ENCODE data around the gene CAPN5. TPM values are rescaled to one million over a fixed set of nuclear protein-coding genes. Genes with fewer than 3 reads are reported as not detected.

The CAPN5 gene
- polyA plus RNA-seq, 4 donors = 43.8 to 61.1 (median 54.7) TPM

GRCh38 chr11:77027275-77027674 is 39.5 kb upstream of the CAPN5 start:
- FAIRE-seq = no peak
- no peak overlapping the region for H3K4me3 ChIP-seq (ENCODE audit: low read depth in 1 of 3, low read length in 3 of 3)
- DNase-seq = peak in 1 of 2 donors; percentile 61
- peak overlapping the region in 1 of 3 donors; percentile 32 for H3K27ac ChIP-seq (ENCODE audit: low read depth in 1 of 3, low read length in 2 of 3)
- H3K36me3 ChIP-seq (ENCODE audit: control insufficient read depth in 3 of 3, insufficient read depth in 2 of 3, low read depth in 1 of 3, low read length in 3 of 3) = no peaks in the 10 kb centered on the region
- H3K9me3 ChIP-seq (ENCODE audit: control insufficient read depth in 2 of 2, insufficient read depth in 1 of 2, low read depth in 1 of 2, low read length in 1 of 2) = no peaks in the 10 kb centered on the region
- H3K4me1 ChIP-seq (ENCODE audit: control insufficient read depth in 3 of 3, insufficient read depth in 2 of 3, low read depth in 1 of 3, low read length in 2 of 3) = peaks cover 0 to 35% (median 1%) of the 10 kb centered on the region in 3 donors
- 91 to 96% (median 96%) methylated on average over 1 of the region's 1 CpG for WGBS, 3 donors
- no peaks in the 10 kb centered on the region for H3K27me3 ChIP-seq (ENCODE audit: control insufficient read depth in 3 of 3, insufficient read depth in 3 of 3, low read length in 3 of 3)

GRCh38 chr11:77029829-77030228 is 36.9 kb upstream of the CAPN5 start:
- Histone ChIP-seq H3K27me3 (ENCODE audit: control insufficient read depth in 3 of 3, insufficient read depth in 3 of 3, low read length in 3 of 3) (no peaks in the 10 kb centered on the region), H3K4me3 (ENCODE audit: low read depth in 1 of 3, low read length in 3 of 3) (no peak overlapping the region), H3K36me3 (ENCODE audit: control insufficient read depth in 3 of 3, insufficient read depth in 2 of 3, low read depth in 1 of 3, low read length in 3 of 3) (no peaks in the 10 kb centered on the region), H3K9me3 (ENCODE audit: control insufficient read depth in 2 of 2, insufficient read depth in 1 of 2, low read depth in 1 of 2, low read length in 1 of 2) (no peaks in the 10 kb centered on the region), H3K27ac (ENCODE audit: low read depth in 1 of 3, low read length in 2 of 3) (peak overlapping the region in 1 of 3 donors; percentile 16), H3K4me1 (ENCODE audit: control insufficient read depth in 3 of 3, insufficient read depth in 2 of 3, low read depth in 1 of 3, low read length in 2 of 3) (peaks cover 0 to 46% (median 1%) of the 10 kb centered on the region in 3 donors)
- 18 to 57% (median 41%) methylated on average over 7 of the region's 7 CpGs for WGBS, 3 donors
- FAIRE-seq (no peak), DNase-seq (peak; percentile 50 to 77)

DNA sequence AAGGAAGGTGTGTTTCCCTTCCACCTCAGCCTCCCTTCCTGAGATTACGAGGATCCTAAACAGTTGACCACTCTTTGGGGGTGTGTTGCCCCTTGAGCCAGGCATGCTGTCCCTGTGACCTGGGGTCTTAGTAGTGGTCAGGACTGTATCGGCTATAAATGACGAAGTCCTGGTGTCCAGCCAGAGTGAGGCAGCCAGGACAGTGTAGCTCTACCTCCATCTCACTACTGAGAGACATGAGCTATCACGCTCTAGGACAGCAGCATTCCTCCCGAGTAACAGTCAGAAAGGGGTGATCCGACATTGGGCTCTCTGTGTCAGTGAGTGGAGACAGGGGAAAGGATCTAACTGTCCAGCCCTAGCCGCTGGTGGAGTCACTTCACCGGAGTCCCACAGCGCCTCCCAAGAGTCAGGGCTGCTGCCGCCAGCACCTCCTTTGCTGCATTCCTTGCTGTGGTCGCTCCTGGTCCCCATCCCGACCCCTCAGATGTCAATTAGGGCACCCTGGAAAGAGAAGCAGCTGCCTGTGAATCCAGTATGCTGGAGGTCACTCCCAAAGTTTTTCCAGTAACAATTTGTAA is 35.8 kb upstream of the CAPN5 start:
- 82 to 92% (median 91%) methylated on average over 12 of the region's 12 CpGs for WGBS, 3 donors
- DNase-seq (no peak), FAIRE-seq (no peak)
- H3K27me3 ChIP-seq (ENCODE audit: control insufficient read depth in 3 of 3, insufficient read depth in 3 of 3, low read length in 3 of 3) = no peaks in the 10 kb centered on the region
- no peaks in the 10 kb centered on the region for H3K36me3 ChIP-seq (ENCODE audit: control insufficient read depth in 3 of 3, insufficient read depth in 2 of 3, low read depth in 1 of 3, low read length in 3 of 3)
- no peak overlapping the region for H3K27ac ChIP-seq (ENCODE audit: low read depth in 1 of 3, low read length in 2 of 3)
- peaks cover 0 to 48% (median 6%) of the 10 kb centered on the region in 3 donors for H3K4me1 ChIP-seq (ENCODE audit: control insufficient read depth in 3 of 3, insufficient read depth in 2 of 3, low read depth in 1 of 3, low read length in 2 of 3)
- no peaks in the 10 kb centered on the region for H3K9me3 ChIP-seq (ENCODE audit: control insufficient read depth in 2 of 2, insufficient read depth in 1 of 2, low read depth in 1 of 2, low read length in 1 of 2)
- no peak overlapping the region for H3K4me3 ChIP-seq (ENCODE audit: low read depth in 1 of 3, low read length in 3 of 3)

DNA sequence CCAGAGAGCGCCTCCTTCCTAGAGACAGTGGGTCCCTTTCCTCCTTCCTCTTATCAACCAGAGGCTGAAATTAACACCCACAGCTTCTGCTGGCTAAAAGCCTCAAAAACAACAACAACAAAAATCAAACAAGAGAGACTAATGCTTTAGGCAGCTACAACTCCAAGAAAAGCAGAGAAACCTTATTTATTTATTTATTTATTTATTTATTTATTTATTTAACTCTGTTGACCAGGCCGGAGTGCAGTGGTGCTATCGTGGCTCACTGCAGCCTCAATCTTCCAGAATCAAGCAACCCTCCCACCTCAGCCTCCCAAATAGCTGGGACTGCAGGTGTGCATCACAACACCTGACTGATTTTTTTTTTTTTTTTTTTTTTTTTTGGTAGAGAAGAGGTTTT is 35.2 kb upstream of the CAPN5 start:
- peaks cover 0 to 53% (median 6%) of the 10 kb centered on the region in 3 donors for H3K4me1 ChIP-seq (ENCODE audit: control insufficient read depth in 3 of 3, insufficient read depth in 2 of 3, low read depth in 1 of 3, low read length in 2 of 3)
- H3K27ac ChIP-seq (ENCODE audit: low read depth in 1 of 3, low read length in 2 of 3) = no peak overlapping the region
- no peaks in the 10 kb centered on the region for H3K27me3 ChIP-seq (ENCODE audit: control insufficient read depth in 3 of 3, insufficient read depth in 3 of 3, low read length in 3 of 3)
- FAIRE-seq = no peak
- H3K9me3 ChIP-seq (ENCODE audit: control insufficient read depth in 2 of 2, insufficient read depth in 1 of 2, low read depth in 1 of 2, low read length in 1 of 2) = no peaks in the 10 kb centered on the region
- no peak for DNase-seq
- 87 to 94% (median 91%) methylated on average over 3 of the region's 3 CpGs for WGBS, 3 donors
- no peaks in the 10 kb centered on the region for H3K36me3 ChIP-seq (ENCODE audit: control insufficient read depth in 3 of 3, insufficient read depth in 2 of 3, low read depth in 1 of 3, low read length in 3 of 3)
- H3K4me3 ChIP-seq (ENCODE audit: low read depth in 1 of 3, low read length in 3 of 3) = no peak overlapping the region

- H3K4me3 ChIP-seq (ENCODE audit: low read depth in 1 of 3, low read length in 3 of 3) = no peak overlapping the region
- peaks cover 2 to 46% (median 4%) of the 10 kb centered on the region in 3 donors for H3K4me1 ChIP-seq (ENCODE audit: control insufficient read depth in 3 of 3, insufficient read depth in 2 of 3, low read depth in 1 of 3, low read length in 2 of 3)
- H3K27me3 ChIP-seq (ENCODE audit: control insufficient read depth in 3 of 3, insufficient read depth in 3 of 3, low read length in 3 of 3) = peaks cover 0 to 10% (median 4%) of the 10 kb centered on the region in 3 donors
- no peaks in the 10 kb centered on the region for H3K36me3 ChIP-seq (ENCODE audit: control insufficient read depth in 3 of 3, insufficient read depth in 2 of 3, low read depth in 1 of 3, low read length in 3 of 3)
- no peak for FAIRE-seq
- 20 to 58% (median 45%) methylated on average over 2 of the region's 2 CpGs for WGBS, 3 donors
- DNase-seq = peak; percentile 40 to 68
- peaks cover 0 to 1% of the 10 kb centered on the region in 2 donors for H3K9me3 ChIP-seq (ENCODE audit: control insufficient read depth in 2 of 2, insufficient read depth in 1 of 2, low read depth in 1 of 2, low read length in 1 of 2)
- peak overlapping the region in 2 of 3 donors; percentile 15 to 69 for H3K27ac ChIP-seq (ENCODE audit: low read depth in 1 of 3, low read length in 2 of 3)
Measured at GRCh38 chr11:77035039-77035438, 31.7 kb upstream of the CAPN5 start.

DNA sequence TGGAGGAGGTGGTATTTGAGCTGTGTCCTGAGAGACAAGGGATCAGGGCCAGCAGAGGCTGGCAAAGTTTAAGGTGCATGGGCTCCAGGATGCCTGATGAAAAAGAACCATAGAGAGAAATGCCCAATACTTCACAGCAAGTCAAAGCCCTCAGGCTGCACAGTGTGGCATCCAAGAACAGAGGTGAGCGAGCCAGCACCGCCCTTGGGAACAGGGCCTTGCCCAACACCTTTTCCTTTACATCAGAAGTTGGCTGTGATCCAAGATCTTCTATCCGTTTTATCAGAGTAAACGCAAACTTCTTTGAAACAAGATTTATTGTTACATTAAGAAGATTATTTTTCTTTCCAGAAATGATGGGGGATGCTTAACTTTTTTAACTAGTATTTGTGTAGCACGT is 31.2 kb upstream of the CAPN5 start:
- 8 to 34% (median 20%) methylated on average over 5 of the region's 5 CpGs for WGBS, 3 donors
- DNase-seq (peak; percentile 77 to 86), FAIRE-seq (no peak)
- Histone ChIP-seq H3K4me3 (ENCODE audit: low read depth in 1 of 3, low read length in 3 of 3) (no peak overlapping the region), H3K4me1 (ENCODE audit: control insufficient read depth in 3 of 3, insufficient read depth in 2 of 3, low read depth in 1 of 3, low read length in 2 of 3) (peaks cover 2 to 43% (median 4%) of the 10 kb centered on the region in 3 donors), H3K9me3 (ENCODE audit: control insufficient read depth in 2 of 2, insufficient read depth in 1 of 2, low read depth in 1 of 2, low read length in 1 of 2) (peaks cover 0 to 3% of the 10 kb centered on the region in 2 donors), H3K27me3 (ENCODE audit: control insufficient read depth in 3 of 3, insufficient read depth in 3 of 3, low read length in 3 of 3) (peaks cover 0 to 15% (median 8%) of the 10 kb centered on the region in 3 donors), H3K27ac (ENCODE audit: low read depth in 1 of 3, low read length in 2 of 3) (peak overlapping the region in 2 of 3 donors; percentile 15 to 69), H3K36me3 (ENCODE audit: control insufficient read depth in 3 of 3, insufficient read depth in 2 of 3, low read depth in 1 of 3, low read length in 3 of 3) (no peaks in the 10 kb centered on the region)

GRCh38 chr11:77036398-77036797 is 30.4 kb upstream of the CAPN5 start:
- FAIRE-seq (no peak), DNase-seq (peak; percentile 35 to 54)
- peaks cover 0 to 3% of the 10 kb centered on the region in 2 donors for H3K9me3 ChIP-seq (ENCODE audit: control insufficient read depth in 2 of 2, insufficient read depth in 1 of 2, low read depth in 1 of 2, low read length in 1 of 2)
- H3K27me3 ChIP-seq (ENCODE audit: control insufficient read depth in 3 of 3, insufficient read depth in 3 of 3, low read length in 3 of 3) = peaks cover 0 to 16% (median 8%) of the 10 kb centered on the region in 3 donors
- no peak overlapping the region for H3K4me3 ChIP-seq (ENCODE audit: low read depth in 1 of 3, low read length in 3 of 3)
- peak overlapping the region in 1 of 3 donors; percentile 59 for H3K27ac ChIP-seq (ENCODE audit: low read depth in 1 of 3, low read length in 2 of 3)
- H3K4me1 ChIP-seq (ENCODE audit: control insufficient read depth in 3 of 3, insufficient read depth in 2 of 3, low read depth in 1 of 3, low read length in 2 of 3) = peaks cover 2 to 40% (median 4%) of the 10 kb centered on the region in 3 donors
- H3K36me3 ChIP-seq (ENCODE audit: control insufficient read depth in 3 of 3, insufficient read depth in 2 of 3, low read depth in 1 of 3, low read length in 3 of 3) = no peaks in the 10 kb centered on the region
- 16 to 59% (median 33%) methylated on average over 5 of the region's 5 CpGs for WGBS, 3 donors

DNA sequence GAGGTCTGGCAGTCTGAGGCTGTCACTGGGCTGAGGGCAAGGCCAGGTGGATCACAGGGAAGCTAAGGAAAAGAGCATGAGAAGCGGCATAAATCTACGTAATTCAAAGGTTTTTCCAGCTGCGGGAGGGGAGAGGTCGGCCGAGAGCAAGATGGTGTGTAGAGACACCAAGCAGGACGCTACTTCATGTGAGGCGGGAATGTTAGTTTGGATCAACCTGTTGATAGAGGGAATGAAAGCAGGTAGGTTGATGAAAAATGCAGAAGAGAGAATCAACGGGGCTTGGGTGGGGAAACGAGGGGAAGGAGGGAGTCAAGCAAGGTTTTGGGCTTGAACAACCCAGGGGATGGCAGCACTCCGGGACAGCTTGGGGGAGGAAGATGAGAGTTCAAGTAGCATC is 29.7 kb upstream of the CAPN5 start:
- Histone ChIP-seq H3K36me3 (ENCODE audit: control insufficient read depth in 3 of 3, insufficient read depth in 2 of 3, low read depth in 1 of 3, low read length in 3 of 3) (no peaks in the 10 kb centered on the region), H3K9me3 (ENCODE audit: control insufficient read depth in 2 of 2, insufficient read depth in 1 of 2, low read depth in 1 of 2, low read length in 1 of 2) (peaks cover 0 to 3% of the 10 kb centered on the region in 2 donors), H3K27ac (ENCODE audit: low read depth in 1 of 3, low read length in 2 of 3) (peak overlapping the region in 1 of 3 donors; percentile 59), H3K27me3 (ENCODE audit: control insufficient read depth in 3 of 3, insufficient read depth in 3 of 3, low read length in 3 of 3) (peaks cover 0 to 16% (median 8%) of the 10 kb centered on the region in 3 donors), H3K4me1 (ENCODE audit: control insufficient read depth in 3 of 3, insufficient read depth in 2 of 3, low read depth in 1 of 3, low read length in 2 of 3) (peaks cover 2 to 40% (median 4%) of the 10 kb centered on the region in 3 donors), H3K4me3 (ENCODE audit: low read depth in 1 of 3, low read length in 3 of 3) (no peak overlapping the region)
- 86 to 90% (median 89%) methylated on average over 10 of the region's 10 CpGs for WGBS, 3 donors
- DNase-seq (no peak), FAIRE-seq (no peak)
